RPMI7951 (cell line): ENCODE data around the gene NOL7. TPM values are rescaled to one million over a fixed set of nuclear protein-coding genes. Genes with fewer than 3 reads are reported as not detected.

Source experiments
- DNase-seq: peaks from one replicate; pipeline ENCODE4 v3.0.0-alpha.2; 2012; ENCODE audit warnings: low read depth
- total RNA-seq: library from RNA; depleted of rRNA; stranded (reverse); fragments of >200 nt; shearing (Covaris generic); gene quantifications from 2 replicates; pipeline ENCODE4 v1.2.3, GENCODE V29; 2014

The NOL7 gene
- total RNA-seq, 1 experiment from 2014 or later, result 89.5 TPM

GRCh38 chr6:13597073-13597472, 18.1 kb upstream of the NOL7 start:
- DNase-seq, result no peak

- DNase-seq, result no peak
Observed at GRCh38 chr6:13600036-13600435, 15.1 kb upstream of the NOL7 start.

- DNase-seq, result no peak
Observed at GRCh38 chr6:13604135-13604534, 11.0 kb upstream of the NOL7 start.

- DNase-seq, result no peak
Observed at GRCh38 chr6:13604546-13605416, 10.4 kb upstream of the NOL7 start.

- DNase-seq, result no peak
Observed at GRCh38 chr6:13605634-13606033, 9.5 kb upstream of the NOL7 start.

- peak; percentile 4 for DNase-seq
Observed at GRCh38 chr6:13611715-13612114, 3.4 kb upstream of the NOL7 start.

- DNase-seq, result no peak
Observed at GRCh38 chr6:13613029-13613594, 2.0 kb upstream of the NOL7 start.

GRCh38 chr6:13614126-13614925, 809 bp upstream of the NOL7 start:
- peak; percentile 57 for DNase-seq

GRCh38 chr6:13615792-13616120, 621 bp downstream of the NOL7 start:
- DNase-seq, result peak; percentile 36

- DNase-seq, result no peak
Observed at GRCh38 chr6:13617066-13617465, 1.9 kb downstream of the NOL7 start.

GRCh38 chr6:13624871-13625288, 9.7 kb downstream of the NOL7 start:
- peak; percentile 38 for DNase-seq

- DNase-seq, result no peak
Observed at GRCh38 chr6:13629459-13630116, 14.5 kb downstream of the NOL7 start.

GRCh38 chr6:13630499-13630898, 15.4 kb downstream of the NOL7 start:
- DNase-seq, result no peak

- no peak for DNase-seq
Observed at GRCh38 chr6:13633343-13633742, 18.2 kb downstream of the NOL7 start.

GRCh38 chr6:13635948-13636658, 21.0 kb downstream of the NOL7 start:
- no peak for DNase-seq

- no peak for DNase-seq
Observed at GRCh38 chr6:13638014-13638413, 22.9 kb downstream of the NOL7 start.

- DNase-seq, result no peak
Observed at GRCh38 chr6:13638626-13639025, 23.5 kb downstream of the NOL7 start.

- DNase-seq, result no peak
Observed at GRCh38 chr6:13641315-13641714, 26.2 kb downstream of the NOL7 start.

- DNase-seq, result no peak
Observed at GRCh38 chr6:13643125-13643524, 28.0 kb downstream of the NOL7 start.

GRCh38 chr6:13648850-13649249, 33.7 kb downstream of the NOL7 start:
- no peak for DNase-seq

- DNase-seq, result no peak
Observed at GRCh38 chr6:13649393-13649792, 34.3 kb downstream of the NOL7 start.

- DNase-seq, result peak; percentile 7
Observed at GRCh38 chr6:13653296-13653695, 38.2 kb downstream of the NOL7 start.
